GM21367 (cell line): ENCODE measurements around the gene ATXN10.
"Not testable (repeated sequence)": the region's sequence is repeated elsewhere in the genome, so short reads cannot be mapped to it uniquely, and the experiment has no call there.

Experiments
- ATAC-seq: cut with Tn5 transposase; IDR thresholded peaks from one replicate; pipeline ENCODE4 v1.9.1; 2021; ENCODE audit not compliant: unreplicated experiment

ATXN10 gene

DNA sequence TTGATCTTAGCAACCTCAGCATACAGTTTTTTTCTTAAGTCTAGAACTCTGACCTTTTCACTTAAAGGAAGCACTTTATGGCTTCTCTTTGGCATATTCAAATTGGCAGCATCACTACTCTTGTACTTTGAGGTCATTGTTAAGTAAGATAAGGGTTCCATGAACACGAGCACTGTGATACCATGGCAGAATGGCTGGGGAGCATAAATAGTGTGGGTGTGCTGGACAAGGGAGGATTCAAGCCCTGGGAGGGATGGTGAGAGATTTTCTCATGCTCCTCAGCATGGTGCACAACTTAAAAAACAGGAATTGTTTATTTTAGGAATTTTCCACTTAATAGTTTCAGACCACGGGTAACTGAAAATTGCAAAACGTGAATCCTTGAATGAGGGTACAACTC is 111.4 kb downstream of the ATXN10 start:
- no peak for ATAC-seq

- ATAC-seq: no peak
Measured at GRCh38 chr22:45783690-45784089, 112.1 kb downstream of the ATXN10 start.

- no peak for ATAC-seq
Measured at GRCh38 chr22:45784357-45785277, 113.0 kb downstream of the ATXN10 start.

- ATAC-seq: no peak
Measured at GRCh38 chr22:45785458-45785857, 113.8 kb downstream of the ATXN10 start.

DNA sequence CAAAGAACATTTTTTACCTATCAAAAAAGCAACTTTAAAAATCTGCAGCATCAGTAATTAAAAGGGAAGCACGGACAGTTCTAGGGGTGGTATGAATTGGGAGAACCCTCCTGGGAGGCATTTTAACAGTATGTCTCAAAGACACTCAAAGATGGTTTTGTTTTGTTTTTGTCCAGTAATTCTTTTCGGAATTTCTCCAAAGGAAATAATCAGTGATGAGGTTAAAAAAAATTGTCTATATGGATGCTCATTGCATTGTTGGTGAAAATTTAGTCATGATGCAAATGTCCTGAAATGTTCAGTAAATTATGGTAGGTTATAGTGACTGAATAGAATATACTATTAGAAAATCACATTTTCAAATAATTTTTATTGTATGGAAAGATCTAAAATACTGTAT is 115.1 kb downstream of the ATXN10 start:
- no peak for ATAC-seq

DNA sequence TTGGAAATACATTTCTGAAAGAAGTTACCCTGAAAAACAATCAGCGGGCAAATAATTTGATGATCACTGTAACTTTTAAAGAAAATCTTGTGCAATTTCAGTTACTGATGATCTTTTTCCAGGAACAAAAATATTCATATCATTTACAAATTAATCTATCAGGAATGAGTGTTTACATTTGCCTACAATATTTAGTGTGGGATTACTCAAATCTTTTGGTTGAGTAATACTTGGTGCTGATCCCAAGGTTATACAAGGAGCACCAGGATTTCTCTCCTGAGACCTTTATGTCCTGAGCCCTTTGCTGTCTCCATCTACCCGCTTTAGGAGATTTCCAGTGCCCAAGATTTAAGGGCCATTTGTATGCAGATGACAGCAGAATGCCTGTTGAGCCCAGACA is 116.1 kb downstream of the ATXN10 start:
- no peak for ATAC-seq

DNA sequence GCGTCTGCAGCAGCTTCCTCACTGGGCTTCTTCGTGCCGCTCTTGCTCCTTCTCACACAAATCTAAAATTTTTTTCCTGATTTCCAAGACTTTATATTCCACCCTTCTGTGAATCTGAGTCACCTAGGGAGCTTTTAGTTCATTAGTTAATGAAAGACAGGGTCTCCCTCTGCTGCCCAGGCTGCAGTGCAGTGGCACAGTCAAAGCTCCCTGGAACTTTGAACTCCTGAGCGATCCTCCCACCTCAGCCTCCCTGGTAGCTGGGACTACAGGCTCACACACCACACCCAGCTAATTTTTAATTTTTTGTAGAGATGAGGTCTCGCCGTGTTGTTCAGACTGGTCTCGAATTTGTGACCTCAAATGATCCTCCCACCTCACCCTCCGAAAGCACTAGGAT is 116.9 kb downstream of the ATXN10 start:
- no peak for ATAC-seq

- no peak for ATAC-seq
Measured at GRCh38 chr22:45790401-45790800, 118.8 kb downstream of the ATXN10 start.

GRCh38 chr22:45793161-45793560 is 121.5 kb downstream of the ATXN10 start:
- ATAC-seq: no peak

- ATAC-seq: no peak
Measured at GRCh38 chr22:45793892-45794291, 122.3 kb downstream of the ATXN10 start.

- not testable (repeated sequence) for ATAC-seq
Measured at GRCh38 chr22:45796009-45796408, 124.4 kb downstream of the ATXN10 start.

- no peak for ATAC-seq
Measured at GRCh38 chr22:45799291-45799690, 127.7 kb downstream of the ATXN10 start.

GRCh38 chr22:45802054-45802453 is 130.4 kb downstream of the ATXN10 start:
- no peak for ATAC-seq

DNA sequence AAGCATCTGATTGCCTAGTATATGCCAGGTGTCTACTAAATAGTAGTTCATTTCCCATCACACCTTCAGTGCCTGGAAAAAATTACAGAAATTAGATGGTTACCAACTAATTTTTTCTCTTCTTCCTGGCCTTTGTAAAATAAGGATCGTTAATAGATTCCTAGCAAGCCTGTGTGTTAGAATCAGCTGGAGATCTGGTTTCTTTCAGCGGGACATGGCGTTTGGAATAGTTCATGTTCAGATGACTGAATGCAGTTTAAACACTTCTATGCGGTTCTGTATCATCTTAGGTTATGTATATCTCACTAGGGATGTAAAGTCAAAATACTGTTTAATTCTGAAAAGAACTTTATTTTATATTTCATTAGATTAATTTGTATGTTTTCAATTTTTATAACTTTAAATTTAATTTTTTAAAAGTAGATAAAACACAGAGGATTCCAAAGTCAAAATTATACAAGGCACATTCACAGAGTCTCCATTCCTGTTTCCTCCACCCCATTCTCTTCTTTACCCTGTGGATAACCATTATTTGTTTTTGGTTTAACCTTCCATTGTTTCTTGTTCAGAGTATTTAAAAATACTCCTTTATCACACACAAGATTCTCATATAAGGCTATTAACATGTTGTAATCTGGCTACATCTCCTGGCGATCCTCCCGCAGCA is 132.8 kb downstream of the ATXN10 start:
- no peak for ATAC-seq

GRCh38 chr22:45804986-45805325 is 133.3 kb downstream of the ATXN10 start:
- ATAC-seq: no peak

DNA sequence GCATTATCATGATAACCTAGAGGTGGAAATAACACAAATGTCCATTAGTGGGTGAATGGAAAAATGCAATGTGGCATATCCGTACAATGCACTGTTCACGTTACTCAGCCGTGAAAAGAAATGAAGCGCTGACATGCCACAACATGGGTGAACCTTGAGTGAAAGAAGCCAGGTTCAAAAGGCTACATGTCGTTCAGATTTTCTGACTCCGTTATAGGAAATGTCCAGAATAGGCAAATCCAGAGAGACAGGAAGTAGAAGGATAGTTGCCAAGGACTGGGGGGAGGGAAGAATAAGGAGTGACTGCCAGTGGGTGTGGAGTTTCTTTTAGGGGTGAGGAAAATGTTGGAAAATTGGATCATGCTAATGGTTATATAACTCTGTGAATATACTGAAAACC is 133.8 kb downstream of the ATXN10 start:
- no peak for ATAC-seq

- ATAC-seq: no peak
Measured at GRCh38 chr22:45807156-45807915, 135.7 kb downstream of the ATXN10 start.

DNA sequence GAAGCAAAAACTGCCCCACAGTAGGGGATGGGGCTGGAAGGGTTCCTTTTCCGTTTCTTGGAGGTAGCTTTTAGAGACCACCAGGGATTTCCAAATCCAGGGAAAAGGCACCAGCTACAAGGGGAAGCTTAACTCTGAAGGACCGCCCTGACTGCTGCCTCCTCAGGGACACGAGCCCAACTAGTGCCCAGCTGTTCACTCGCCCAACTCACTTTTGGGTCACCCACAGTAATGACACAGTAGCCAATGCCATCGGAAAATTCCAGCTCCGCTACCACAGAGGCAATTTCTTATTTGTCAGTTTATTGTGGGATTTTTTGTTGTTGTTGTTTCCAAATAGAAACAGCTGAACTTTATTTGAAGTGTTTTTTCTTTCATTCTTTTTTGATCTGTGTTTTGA is 141.3 kb downstream of the ATXN10 start:
- ATAC-seq: no peak

DNA sequence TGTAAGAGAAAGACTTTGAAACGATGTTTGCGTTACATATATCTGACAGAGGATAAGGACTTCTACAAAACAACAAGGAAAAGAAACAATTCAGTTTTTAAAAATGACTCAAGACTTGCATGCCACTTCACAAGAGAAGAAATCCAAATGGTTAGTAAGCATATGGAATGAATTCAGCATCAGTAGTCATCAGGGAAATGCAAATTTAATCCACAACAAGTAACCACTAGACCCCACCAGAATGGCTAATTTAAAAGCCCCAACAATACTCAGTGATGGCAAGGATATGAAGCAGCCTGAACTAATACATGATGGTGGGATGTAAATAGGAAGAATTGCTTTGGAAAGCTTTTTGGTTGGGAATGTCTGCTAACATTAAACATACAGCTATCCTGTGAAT is 142.6 kb downstream of the ATXN10 start:
- ATAC-seq: no peak

DNA sequence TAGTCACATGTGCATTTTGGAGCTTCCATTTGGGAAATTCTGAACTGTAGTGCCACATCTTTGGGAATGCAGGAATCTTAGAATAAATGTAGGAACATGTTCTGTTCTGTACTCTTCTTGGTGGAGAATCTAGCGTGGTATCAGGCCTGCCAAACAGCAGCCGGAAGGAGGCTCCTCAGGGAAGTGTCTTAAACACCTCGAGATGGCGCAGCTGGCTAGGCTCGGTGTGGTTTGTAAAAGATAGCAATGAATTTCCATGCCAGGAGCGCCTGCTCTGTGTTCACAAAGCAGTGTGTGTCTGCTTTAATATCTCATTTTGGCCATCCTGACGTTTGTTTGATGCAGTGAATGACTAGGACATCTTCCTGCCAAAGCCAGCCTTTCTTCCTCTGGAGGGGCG is 145.1 kb downstream of the ATXN10 start:
- no peak for ATAC-seq

- no peak for ATAC-seq
Measured at GRCh38 chr22:45817745-45818423, 146.2 kb downstream of the ATXN10 start.
